Measurements from ENCODE around the gene KANK4.

KANK4 gene

DNA sequence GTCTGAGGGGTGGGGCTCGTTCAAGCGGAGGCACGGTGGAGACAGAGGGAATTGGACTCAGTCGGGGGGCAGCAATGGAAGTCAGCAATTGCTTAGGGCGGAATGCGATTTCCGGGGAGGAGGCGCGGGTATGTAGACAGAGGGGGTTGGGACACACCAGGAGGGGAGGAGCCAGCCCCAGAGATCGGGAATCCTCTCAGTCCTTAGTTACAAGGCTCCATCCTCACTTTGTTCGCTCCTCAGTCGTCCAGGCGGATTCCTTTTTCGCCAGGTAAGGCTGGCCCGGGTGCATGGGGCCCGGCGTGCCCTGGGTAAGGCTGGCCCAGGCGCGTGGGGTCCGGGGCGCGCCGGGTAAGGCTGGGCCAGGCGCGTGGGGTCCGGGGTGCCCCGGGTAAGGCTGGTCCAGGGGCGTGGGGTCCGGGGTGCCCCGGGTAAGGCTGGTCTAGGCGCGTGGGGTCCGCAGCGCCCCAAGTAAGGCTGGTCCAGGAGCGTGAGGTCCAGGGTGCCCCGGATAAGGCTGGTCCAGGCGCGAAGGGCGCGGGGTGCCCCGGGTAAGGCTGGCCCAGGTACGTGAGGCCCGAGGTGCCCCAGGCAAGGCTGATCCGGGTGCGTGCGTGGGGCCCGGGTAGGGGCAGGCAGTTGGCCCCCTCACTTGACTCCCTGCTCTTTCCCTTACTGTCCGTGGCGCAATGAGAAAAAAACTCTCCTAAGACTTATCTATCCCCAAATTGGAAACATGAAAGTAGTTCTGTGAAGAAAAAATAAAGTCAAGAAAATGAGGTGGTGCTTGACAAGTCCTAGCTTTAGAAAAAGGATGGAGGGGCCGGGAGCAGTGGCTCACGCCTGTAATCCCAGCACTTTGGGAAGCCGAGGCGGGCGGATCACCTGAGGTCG, 124.3 kb downstream of the KANK4 start, which contains the start of gene L1TD1:
L1TD1 (plus strand) TSS at position 199 of the 894 bp plus-strand sequence. CDS start 11,780 bp downstream, outside the sequence.
- no peak within 1 kb of the TSS for H3K4me3 ChIP-seq
- TF ChIP-seq, protein P1, sequence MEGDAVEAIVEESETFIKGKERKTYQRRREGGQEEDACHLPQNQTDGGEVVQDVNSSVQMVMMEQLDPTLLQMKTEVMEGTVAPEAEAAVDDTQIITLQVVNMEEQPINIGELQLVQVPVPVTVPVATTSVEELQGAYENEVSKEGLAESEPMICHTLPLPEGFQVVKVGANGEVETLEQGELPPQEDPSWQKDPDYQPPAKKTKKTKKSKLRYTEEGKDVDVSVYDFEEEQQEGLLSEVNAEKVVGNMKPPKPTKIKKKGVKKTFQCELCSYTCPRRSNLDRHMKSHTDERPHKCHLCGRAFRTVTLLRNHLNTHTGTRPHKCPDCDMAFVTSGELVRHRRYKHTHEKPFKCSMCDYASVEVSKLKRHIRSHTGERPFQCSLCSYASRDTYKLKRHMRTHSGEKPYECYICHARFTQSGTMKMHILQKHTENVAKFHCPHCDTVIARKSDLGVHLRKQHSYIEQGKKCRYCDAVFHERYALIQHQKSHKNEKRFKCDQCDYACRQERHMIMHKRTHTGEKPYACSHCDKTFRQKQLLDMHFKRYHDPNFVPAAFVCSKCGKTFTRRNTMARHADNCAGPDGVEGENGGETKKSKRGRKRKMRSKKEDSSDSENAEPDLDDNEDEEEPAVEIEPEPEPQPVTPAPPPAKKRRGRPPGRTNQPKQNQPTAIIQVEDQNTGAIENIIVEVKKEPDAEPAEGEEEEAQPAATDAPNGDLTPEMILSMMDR (IDR thresholded peaks at IDR 0.05): no peak
- no peak for DNase-seq
- H3K9me3 ChIP-seq: no peaks in the 10 kb centered on the region
- peaks cover 0 to 9% (median 4%) of the 10 kb centered on the region in 4 donors for H3K4me1 ChIP-seq
- peaks cover 0 to 35% of the 10 kb centered on the region in 2 donors for H3K27me3 ChIP-seq
- H3K36me3 ChIP-seq: no peaks in the 10 kb centered on the region
- no peak within 1 kb of the TSS for H3K27ac ChIP-seq
- intact Hi-C loops (cut with DNase I; ENCODE audit: low total_unique reads): no loop called here

DNA sequence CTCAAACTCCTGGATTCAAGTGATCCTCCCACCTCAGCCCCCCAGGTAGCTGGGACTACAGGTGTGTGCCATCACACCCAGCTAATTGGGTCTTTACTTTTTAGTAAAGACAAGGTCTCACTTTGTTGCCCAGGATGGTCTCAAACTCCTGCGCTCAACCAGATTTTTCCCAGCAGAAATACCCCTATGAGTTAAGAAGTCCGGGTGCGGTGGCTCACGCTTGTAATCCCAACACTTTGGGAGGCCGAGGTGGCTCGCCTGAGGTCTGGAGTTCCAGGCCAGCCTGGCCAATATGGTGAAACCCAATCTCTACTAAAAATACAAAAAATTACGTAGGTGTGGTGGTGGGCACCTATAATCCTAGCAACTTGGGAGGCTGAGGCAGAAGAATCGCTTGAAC, 131.1 kb downstream of the KANK4 start:
- DNase-seq: no peak
- Histone ChIP-seq H3K27me3 (peaks cover 0 to 3% of the 10 kb centered on the region in 2 donors), H3K4me1 (no peaks in the 10 kb centered on the region), H3K36me3 (no peaks in the 10 kb centered on the region), H3K27ac (no peak overlapping the region), H3K4me3 (no peak overlapping the region), H3K9me3 (no peaks in the 10 kb centered on the region)
- TF ChIP-seq, protein P1 (IDR thresholded peaks at IDR 0.05): no peak
- intact Hi-C loops (cut with DNase I; ENCODE audit: low total_unique reads): no loop called here

DNA sequence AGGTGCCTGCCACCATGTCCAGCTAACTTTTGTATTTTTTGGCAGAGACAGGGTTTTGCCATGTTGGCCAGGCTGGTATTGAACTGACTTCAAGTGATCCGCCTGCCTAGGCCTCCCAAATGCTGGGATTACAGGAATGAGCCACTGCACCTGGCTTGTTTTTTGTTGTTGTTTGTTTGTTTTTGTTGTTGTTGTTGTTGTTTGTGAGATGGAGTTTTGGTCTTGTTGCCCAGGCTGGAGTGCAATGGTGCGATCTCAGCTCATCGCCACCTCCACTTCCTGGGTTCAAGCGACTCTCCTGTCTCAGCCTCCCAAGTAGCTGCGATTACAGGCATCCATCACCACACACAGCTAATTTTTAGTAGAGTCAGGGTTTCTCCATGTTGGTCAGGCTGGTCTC, 131.7 kb downstream of the KANK4 start:
- no peak for DNase-seq
- TF ChIP-seq, protein P1 (IDR thresholded peaks at IDR 0.05): no peak
- intact Hi-C loops (cut with DNase I; ENCODE audit: low total_unique reads): no loop called here

More for the DNA sequence above, 131.7 kb downstream of the KANK4 start:
- Histone ChIP-seq H3K36me3 (no peaks in the 10 kb centered on the region), H3K4me1 (no peaks in the 10 kb centered on the region), H3K9me3 (no peaks in the 10 kb centered on the region), H3K4me3 (no peak overlapping the region), H3K27me3 (peaks cover 0 to 2% of the 10 kb centered on the region in 2 donors), H3K27ac (no peak overlapping the region)
